ENCODE data around the gene SPAG17.

Gene SPAG17

DNA sequence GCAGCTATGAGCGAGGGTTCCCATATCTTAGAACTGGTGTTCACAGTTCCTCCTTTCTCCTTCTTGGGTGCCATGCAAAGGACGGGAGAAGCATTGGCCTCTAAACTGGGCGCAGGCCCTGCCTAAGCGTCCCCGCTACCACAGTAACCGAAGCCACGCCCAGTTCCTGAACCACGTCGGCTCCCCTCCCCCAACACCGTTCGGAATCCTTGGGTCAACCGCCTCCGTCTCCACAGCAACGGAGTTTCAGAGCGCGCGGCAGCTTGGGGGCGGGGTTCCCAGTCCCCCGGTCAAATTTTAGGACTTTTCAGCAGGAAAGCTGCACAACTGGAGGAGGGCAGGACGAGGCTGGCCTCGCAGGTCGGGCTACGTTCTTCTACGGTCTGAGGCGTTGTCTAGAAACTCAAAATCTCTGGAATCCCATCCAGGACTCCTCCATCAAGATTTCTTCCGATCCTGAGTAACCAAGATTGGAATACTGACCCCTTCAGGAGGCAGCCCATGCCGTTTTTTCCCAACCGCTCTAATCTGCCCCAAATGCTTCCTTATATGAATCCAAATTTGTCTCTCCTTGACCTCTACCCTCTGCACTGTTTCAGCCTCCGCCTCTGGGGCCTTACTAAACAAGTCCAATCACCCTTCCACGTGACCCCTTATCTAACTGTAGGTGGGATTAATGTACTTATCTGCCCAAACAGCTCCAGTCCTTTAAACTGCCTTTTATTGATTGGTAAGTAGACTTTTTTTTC, at the start of gene SPAG17:
Gene SPAG17 (minus strand): TSS at position 145 of the 749 bp plus-strand sequence. CDS start 71 bp downstream, at position 74.
- no peak for DNase-seq

DNA sequence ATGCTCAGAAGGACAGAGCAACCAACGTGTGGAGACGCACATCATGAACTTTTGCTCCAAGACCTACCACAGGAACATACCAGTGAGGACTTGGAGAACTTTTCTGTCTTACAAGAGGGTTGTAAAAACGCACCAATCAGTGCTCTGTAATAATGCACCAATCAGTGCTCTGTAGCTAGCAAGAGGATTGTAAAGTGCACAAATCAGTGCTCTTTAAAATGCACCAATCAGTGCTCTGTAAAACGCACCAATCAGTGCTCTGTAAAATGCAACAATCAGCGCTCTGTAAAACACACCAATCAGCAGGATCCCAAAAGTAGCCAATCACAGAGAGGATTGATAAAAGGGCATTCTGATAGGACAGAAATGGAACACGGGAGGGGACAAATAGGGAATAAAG, 40.4 kb upstream of the SPAG17 start:
- no peak for DNase-seq

DNA sequence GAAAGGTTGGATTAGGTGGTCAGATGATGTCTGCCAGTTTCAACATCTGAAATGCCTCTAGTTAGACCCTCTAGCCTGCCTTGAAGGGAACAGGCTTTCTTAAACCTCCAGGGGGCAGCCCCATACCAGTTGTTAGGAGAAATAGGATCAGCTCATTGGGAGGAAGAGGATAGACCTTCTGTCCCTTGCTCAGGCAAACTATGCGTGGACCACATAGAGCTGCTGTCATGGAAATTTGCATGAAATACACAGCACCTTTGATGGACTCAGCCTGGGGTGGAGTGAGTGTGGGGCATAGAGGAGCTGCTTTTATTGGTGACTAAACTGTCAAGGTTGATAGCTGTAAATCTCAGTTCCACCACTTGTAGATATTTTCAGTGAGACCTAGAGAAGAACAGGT, 38.4 kb upstream of the SPAG17 start:
- no peak for DNase-seq

DNA sequence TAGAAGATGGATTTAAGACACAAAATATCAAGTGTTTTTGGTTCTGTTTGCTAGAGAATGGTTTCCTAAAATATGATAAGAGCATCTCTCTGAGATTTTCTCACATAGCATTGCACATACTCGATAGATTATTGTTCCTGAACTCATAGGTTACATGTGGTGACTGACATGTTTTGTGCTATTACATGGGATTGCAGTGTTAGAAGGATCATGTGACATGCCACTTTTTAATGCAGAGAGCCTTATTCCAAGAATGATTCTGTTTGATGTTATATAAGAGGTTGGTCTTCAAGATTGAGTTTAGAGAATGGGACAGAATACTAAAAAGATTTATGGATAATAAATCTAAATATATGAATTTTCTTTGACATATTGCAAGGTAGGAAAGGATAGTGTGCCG, 34.4 kb upstream of the SPAG17 start:
- no peak for DNase-seq

DNA sequence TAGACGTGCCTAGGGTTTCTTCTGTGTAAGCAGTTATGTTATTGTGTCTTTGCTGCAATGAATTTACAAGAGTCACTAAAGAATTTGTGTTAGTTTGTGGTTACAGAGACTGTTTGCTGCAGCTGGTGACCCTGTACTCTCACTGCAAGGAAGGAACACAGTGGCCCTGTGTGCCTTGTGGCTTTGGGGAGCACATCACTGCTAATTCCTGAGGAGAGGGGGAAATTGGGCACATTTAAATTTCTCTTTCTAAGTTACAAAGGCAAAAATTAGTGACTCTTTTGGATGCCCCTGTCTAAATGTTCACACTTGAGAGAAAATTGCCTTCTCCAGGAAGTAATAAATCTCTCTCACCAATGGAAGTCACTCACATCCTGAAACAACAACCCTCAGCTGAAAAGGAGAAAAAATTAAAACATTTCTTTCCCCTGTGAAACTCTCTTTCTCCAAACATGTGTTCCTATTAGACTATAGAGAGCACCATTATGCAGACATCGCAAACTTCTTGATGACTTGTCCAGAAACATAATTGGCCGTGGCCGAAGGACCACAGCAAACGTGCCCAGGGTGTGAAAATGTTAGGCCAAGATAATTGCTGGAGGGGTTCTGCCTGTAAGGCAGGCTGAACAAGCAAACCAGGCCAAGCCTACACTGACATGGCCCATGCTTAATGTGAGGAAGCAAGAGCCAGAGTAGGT, 32.3 kb upstream of the SPAG17 start:
- no peak for DNase-seq

DNA sequence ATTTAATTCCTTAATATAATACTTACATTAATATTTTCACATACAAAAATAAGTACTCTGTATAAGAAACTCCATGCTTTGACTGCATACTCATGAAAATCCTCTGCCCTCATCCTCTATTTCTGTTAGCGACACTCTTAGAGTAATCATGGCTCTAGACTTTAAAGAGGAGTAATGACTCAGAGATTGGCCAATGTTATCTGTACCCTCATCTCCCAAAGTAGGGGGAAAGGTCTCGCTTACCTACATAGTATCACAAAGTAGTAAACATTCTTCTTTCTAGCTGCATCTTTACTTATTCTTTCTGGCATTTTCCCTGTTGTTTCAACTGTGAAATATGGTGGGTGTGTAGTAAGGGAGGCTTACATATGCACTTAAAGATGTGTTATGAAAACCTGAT, 29.8 kb upstream of the SPAG17 start:
- no peak for DNase-seq

DNA sequence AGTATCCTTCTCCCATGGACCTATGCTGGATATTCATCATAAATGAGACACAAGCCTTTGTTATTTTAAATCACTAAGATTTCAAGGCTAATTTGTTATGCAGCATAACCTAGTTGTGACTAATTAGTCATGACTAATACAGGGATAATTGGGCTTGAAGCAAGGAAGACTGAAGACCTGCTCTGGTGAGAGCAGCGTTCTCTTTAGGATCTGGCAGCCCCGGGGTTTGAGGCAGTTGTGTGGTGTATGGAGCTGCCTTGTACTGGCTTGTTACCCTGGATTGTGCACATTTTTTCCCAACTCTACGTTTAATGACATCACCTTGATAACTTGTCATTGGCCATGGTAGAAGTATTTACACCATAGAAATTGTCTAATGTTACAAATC, 25.7 kb upstream of the SPAG17 start:
- DNase-seq = no peak

DNA sequence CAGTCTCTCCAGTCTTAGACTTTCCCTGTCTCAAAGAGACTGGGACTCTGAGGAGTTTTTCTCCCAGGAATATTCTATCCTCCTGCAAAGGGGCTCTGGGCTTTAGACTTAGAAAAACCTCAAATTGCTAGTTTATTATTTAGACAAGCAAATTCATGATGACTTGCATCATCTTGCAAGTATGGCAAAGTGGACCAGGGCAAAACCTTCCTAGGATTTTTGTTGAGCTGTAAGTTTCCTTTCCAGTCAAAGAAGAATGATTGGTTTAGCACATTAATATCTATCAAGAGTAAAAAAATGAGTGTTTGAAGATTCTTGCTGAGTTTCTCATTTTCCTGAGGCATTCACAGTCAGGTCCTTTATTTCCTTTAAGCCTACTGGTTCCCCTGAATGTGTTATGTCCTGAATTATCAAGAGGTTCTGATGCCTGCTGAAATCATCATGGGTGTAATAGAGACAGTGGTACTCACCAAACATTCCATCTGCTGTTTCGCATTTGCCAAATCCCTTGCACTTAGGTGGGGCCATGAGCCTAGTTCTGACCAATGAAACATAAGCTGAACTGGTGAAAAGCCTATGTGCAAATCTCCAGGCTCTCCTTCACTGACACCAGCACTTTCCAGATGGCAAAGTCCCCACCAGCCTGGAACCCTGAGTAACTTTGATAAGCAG, 25.2 kb upstream of the SPAG17 start:
- DNase-seq = no peak

DNA sequence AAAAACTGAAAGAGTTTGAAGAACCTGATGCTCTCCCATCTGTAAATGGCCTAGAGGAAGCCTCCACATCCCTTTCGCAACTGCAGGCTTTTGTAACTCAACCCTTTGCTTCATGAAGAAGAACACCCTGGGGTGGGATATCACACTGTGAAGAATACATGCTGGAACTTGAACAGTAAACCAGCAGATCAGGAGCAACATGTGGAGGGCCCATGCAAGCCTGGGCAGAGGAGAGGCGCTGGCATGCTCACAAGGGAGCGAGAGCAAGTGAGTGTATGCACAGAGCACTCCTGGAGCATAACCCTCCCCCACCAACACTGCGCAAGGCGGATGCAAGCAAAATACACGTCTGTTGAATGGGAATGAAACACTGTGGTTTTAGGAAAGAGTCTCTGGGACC, 24.6 kb upstream of the SPAG17 start:
- DNase-seq = no peak

DNA sequence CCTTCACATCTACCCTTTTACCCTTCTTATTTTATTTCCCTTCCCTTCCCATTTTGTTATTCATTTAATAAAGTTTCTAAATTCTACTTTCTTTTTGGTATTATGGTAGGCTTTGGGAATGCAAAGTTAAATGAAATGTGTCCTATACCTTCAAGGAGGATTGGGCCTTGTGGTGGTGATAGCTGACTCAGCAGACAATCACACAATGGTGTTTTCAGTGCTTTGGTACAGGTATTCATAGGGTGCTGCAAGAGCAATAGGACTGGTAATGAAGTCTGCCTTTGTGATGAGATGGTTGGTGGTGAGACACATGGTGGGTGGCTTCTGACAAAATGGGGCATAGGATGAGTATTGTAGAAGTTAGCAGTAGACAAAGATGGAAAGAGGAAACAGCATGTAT, 21.9 kb upstream of the SPAG17 start:
- DNase-seq = no peak

DNA sequence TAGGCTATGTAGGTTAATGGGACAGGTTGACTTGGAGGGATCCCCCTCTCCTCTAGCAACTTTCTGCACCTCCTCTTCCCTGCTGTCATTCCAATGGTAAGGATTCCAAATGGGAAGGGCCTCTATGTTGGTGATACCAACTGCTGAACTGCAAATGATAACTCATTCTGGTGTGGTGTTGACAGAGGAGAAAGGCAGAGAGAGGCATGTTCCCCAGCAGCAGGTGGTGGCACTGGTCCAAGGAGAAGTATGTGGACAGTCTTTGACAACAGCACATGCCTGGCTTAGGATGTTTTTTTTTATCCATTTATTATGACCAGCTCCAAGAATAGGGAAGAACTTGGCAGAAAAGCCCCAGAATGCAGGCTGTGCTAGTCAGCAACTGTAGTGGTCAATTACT, 19.6 kb upstream of the SPAG17 start:
- no peak for DNase-seq

DNA sequence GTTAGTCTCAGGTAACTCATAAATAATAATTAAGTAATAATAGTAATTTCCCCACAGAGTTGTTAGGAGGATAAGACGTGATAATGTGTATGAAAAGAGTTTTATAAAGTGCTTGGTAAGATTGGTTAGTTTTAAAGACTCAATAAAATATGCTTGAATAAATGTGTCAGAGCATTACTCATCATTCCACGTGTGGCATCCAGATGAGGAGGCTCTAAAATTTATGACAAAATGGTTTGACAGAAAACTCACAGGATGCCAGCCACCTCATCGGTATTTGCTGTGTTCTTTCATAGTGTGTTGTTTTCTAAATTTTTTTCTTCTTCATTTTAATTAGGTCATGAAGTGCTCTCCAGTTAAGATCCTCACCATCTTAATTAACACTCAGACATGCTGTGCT, 19.1 kb upstream of the SPAG17 start:
- no peak for DNase-seq

DNA sequence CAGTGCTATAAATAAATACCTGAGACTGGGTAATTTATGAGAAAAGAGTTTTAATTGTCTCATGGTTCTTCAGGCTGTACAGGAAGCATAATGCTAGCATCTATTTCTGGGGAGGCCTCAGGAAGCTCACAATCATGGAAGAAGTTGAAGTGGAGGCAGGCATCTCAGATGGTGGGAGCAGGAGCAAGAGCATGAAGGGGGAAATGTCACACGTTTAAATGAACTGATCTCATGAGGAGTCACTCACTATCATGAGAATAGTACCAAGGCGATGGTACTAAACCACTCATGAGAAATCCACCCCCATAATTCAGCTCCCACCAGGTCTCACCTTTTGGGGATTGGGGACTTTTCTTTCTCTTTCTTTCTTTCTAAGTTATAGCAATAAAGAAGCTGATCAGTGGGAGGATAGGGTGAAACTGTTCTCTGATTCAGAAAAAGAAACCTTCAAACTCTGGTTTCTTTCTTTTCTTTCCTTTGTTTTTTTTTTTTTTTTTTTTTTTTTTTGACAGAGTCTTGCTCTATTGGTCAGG, 17.1 kb upstream of the SPAG17 start:
- DNase-seq = no peak

DNA sequence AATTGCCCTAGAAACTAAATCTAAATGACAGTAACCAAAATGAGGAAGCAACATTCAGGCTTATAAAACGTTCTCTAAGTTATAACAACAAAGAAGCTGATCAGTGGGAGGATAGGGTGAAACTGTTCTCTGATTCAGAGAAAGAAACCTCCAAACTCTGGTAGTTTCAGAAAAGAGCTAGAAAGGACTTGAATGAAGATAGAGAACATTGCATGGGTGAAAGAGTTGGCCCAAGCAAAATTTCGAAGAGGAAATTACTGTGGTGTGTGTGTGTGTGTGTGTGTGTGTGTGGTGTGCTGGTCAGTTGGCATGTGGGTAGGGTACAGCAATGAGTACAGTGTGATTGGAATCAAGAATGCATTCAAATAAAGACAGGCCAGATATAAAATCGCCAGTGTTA, 16.5 kb upstream of the SPAG17 start:
- no peak for DNase-seq

DNA sequence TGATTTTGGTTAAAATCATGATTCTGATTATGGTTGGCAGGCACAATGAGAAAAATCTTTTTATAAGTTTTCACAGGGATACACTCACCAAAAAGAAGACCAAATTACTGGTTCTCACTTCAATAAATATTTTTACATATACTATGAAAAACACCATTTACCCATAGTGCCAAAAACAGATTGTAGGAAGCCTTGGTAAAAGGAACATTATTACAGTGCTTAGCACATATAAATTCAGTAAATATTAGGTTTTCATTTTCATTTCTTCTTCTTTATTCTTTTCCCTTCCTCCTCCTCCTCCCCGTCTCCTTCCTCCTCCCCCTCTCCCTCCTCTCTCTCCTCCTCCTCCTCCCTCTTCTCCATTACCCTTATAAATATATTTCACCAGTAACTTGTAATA, 15.8 kb upstream of the SPAG17 start:
- no peak for DNase-seq

DNA sequence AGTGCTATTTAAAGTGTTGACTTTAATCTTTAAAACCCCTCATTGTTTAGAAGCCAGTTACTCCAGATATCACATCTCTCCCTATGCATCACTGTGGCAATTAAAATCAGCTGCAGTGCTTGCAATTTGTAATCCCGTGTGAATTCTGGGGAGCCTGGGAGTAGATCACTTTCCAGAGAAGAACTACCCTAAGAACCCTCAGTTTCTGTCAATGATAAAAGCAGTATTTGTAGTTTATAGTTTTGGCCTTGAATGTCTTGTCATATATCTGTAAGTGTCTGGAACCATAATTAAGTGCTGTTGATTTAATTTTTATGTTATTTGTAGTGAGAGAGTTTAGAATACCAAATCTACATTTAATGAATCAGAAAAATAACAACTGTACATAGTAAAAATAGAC, 5.5 kb upstream of the SPAG17 start:
- DNase-seq = no peak

DNA sequence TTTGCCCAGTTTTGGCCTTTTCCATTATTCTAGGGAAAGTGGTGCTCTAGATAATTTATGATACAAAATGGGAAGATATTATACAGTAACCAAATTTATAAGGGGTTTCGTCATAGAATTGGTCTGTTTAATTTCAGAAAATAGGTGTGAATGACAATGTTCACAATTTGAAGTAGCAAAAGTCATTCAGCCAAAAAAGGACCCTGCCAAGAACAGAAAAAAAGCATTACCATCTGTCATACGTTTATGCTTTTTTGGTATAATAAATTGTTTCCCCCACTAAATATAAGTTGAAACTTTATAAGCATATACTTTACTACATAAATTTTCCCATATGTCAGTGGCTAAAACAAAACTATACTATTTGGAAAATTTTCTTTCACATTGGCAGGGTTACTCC, 4.5 kb upstream of the SPAG17 start:
- DNase-seq = no peak

DNA sequence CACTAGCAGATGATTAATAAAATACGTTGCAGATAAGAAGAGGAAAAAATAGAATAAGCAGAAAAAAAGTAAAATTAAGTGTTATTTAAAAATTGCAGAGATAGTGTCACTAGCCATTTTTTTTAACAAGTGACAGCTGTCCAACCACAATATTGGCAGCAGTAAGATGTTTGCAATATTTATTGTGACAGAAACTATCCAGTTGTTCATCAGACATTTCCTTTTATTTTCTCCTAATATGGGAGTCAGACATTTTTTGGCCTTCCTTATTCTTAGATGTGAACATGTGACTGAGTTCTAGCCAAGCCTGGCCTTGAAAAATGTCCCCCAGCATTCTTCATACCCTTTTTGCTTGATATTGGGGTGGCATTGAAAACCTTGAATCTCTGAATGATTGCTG, 3.4 kb upstream of the SPAG17 start:
- DNase-seq = no peak

DNA sequence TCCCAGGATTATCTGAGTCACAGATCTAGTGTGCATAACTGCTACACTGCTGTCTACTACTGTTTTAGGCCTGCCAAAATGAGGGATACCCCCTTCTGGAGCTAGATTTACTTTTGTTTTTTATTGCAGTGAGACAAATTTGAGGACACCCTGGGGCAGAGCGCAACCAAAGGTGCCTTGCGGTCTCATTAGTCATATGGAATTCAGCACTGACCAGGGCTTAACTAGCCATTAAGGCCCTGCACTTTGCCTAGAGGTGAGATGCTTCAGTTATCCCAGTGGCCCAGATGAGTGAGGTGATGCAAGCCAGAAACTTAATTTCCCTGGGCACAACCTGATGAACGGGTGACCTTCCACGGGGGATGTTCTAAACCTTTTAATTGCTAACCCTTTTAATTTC, 998 bp upstream of the SPAG17 start:
- no peak for DNase-seq

DNA sequence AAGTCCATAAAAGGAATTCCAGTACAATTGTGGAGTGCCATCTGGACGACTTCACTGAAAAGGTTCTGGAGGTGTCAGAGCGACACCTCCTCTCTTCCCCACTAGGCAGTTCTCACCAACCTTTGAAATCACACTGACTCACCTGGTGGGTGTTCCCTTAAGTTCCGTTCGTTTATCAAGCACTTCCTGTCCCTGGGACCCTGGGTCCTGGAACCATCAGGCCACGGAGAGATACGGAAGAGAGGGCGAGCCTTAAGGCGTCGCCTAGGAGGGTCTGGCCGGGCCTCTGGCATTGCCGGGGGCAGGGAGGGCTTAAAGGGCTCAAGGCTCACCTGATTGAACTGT, 317 bp downstream of the SPAG17 start:
- no peak for DNase-seq

DNA sequence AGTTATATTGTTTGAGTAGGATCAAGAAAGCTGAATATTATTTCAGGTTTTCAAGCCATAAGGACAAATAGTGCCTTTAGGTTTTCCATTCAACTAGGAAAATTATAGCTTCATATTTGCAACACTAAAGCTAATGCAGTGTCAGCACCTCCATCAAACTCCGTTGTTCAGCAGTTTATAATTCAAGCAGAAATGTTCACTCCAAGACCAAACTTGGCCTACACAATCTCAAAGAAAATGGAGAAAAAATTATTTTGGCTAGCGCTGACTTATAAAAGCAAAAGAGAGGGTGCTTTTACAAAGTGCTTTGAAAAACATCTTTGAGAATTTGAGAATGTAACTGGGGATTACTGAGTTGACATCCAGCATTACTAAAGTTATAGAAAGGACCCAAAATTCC, 1.4 kb downstream of the SPAG17 start:
- no peak for DNase-seq

DNA sequence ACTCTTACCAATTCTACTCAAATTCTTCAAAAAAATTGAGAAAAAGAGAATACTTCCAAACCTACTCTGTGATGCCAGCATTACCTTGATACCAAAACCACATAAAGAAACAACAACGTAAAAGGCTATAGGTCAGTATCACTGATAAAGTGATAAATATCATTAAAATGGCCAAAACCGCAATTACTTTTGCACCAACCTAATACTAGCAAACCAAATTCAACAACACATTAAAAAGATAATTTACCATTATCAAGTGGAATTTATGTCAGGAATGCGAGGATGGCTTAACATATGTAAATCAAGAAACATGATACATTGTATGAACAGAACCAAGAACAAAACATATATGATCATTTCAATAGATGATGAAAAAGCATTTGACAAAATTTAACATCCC, 7.0 kb downstream of the SPAG17 start:
- DNase-seq = no peak

DNA sequence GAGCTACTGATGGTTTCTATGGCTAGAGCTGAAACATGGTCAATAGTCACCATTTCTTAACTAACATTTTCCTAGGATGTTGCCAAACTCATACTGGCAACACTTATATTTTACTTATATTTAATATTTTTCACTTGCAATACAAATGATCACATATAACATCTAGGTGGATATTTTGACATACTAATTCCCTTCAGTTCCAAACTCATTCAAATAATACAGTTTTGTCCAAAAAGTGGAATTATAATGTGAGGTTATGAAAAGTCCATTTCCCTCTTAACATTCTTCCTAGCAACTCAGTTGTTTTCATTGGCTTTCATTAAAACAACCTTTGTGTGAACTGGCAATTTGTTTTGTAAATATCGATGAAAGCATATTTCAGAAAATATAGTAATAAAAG, 16.0 kb downstream of the SPAG17 start:
- DNase-seq = no peak

DNA sequence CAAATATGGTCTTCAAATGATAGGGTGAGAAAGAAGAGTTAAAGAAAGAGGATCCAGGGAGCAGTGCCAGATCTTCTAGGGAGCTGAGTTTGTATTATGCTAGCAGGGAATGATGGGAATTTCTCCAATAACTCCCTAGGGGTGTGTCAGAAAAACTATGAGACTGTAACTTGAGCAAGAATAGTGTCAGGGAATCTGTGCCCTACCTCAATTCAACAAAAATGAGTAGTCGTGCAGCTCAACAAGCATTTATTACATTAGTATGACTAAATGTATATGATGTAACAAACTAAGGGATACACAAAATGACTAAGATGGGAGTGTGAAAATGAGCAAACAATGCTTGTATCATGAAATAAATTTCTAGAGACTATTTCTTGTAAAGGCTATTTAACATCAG, 24.2 kb downstream of the SPAG17 start:
- no peak for DNase-seq
